KOPT-K1 (cell line): Measurements from ENCODE around the gene RBM25.
A peak's percentile ranks its signal among the peaks of the same experiment; 100 is the strongest.

Source experiments
- H3K27ac ChIP-seq: fragments of 200-600 bp; sonication (generic); 2 replicates; pipeline ENCODE4 v1.5.1; 2016; ENCODE audit warnings: antibody characterized with exemption, mild to moderate bottlenecking, low read depth, low read length; ENCODE audit not compliant: poor library complexity, severe bottlenecking
- H3K36me3 ChIP-seq: fragments of 200-600 bp; sonication (generic); 2 replicates; pipeline ENCODE4 v1.5.1; 2017; ENCODE audit warnings: antibody characterized with exemption, mild to moderate bottlenecking, low read length, moderate library complexity; ENCODE audit not compliant: insufficient read depth
- H3K9me3 ChIP-seq: fragments of 200-600 bp; sonication (generic); 2 replicates; pipeline ENCODE4 v1.5.1; 2017; ENCODE audit warnings: antibody characterized with exemption, low read length, mild to moderate bottlenecking; ENCODE audit not compliant: insufficient read depth, poor library complexity, severe bottlenecking

The RBM25 gene

DNA sequence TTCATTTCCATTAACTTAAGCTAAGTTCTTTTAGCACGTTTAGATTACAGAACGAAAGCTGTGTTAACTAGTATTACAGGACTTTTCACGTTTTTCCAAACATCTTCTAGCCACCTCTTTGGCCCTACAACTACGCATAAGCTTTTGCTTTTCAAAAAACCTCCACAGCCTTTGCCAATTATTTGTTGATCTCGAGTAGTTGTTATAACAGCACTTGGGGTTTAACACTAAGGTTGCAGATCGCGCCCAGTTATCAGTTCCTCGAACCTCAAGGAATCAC, 450 bp upstream of the RBM25 start:
- Histone ChIP-seq H3K9me3 (no peaks in the 10 kb centered on the region), H3K27ac (peak overlapping the region; percentile 87), H3K36me3 (peaks cover 21% of the 10 kb centered on the region)

DNA sequence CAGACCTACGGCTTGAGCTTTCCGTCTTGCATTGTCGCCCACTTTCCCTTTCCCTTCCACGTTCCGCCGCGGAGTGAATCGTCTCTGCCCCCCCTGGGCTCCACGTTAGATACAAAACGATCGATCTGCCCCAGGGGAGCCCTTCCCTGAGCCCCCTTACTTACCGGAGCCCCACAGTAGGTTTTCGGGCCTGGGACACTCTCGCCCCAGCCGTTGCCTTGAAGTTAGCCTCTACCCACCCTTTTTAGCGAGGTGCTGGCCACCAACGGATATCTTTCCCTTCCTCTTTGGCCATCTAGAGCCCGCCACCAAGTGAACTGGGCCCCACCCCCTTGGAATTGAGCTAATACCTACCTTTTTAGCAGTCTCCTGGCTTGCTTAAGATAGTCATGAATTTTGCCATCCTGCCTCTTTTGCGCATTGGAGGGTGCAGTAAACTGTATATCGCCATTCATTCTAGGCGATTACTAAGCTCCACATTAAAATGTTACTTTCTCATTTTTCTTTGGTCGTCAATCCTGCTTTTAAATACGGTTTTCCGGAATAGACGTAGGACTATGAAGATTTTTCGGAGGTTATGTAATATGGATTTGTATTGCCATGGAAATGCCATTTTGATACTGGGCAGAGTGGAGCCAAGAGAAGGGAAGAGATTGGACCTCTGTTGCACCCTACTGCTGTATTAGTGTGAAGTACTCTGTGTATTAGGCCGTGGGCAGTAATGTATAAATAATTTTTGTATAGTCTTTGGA, 764 bp downstream of the RBM25 start:
- Histone ChIP-seq H3K36me3 (peaks cover 33% of the 10 kb centered on the region), H3K27ac (peak overlapping the region; percentile 87), H3K9me3 (no peaks in the 10 kb centered on the region)

DNA sequence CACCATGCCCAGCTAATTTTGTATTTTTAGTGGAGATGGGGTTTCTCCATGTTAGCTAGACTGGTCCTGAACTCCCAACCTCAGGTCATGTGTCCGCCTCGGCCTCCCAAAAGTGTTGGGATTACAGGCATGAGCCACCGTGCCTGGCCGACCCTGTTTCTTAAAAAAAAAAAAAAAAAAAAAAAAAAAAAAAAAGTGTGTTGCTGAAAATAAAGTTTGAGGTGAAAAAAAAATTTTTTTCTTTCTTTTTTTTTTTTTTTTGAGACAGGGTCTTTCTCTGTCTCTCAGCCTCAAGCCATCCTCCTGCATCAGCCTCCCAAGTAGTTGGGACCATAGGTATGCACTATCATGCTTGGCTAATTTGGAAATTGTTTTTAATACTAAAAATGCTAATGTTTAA, 11.3 kb downstream of the RBM25 start:
- H3K9me3 ChIP-seq = no peaks in the 10 kb centered on the region
- H3K27ac ChIP-seq = no peak overlapping the region
- H3K36me3 ChIP-seq = peaks cover 98% of the 10 kb centered on the region

DNA sequence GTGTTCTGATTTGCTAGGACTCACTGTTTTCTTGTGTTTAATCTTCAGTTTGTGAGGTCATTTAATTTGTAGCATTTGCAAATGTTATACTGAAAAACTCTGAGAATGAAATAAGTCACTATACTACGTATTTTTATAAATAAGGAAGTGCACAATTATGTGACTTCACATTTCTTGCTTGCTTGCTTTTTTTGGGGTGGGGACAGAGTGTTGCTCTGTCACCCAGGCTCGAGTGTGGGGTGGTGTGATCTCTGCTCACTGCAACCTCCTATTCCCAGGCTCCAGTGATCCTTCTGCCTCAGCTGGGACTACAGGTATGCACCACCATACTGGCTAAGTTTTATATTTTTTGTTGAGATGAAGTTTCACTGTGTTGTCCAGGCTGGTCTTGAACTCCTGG, 32.7 kb downstream of the RBM25 start:
- Histone ChIP-seq H3K9me3 (no peaks in the 10 kb centered on the region), H3K36me3 (peaks cover 99% of the 10 kb centered on the region), H3K27ac (no peak overlapping the region)

DNA sequence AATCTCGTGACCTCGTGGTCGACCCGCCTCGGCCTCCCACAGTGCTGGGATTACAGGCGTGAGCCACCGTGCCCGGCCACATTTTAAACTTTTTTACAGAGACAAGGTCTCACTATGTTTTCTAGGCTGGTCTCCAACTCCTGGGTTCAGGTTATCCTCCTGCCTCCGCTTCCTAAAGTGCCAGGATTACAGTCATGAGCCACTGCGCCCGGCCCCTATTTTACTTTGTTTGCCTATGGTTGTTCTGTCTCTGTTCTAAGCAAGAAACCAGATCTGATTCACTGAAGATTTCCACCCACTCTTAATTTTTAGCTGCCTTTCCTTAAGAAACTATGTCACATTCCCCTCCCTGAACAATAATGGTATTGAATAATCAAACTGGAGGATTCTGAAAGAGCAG, 39.1 kb downstream of the RBM25 start:
- H3K36me3 ChIP-seq = peaks cover 99% of the 10 kb centered on the region

DNA sequence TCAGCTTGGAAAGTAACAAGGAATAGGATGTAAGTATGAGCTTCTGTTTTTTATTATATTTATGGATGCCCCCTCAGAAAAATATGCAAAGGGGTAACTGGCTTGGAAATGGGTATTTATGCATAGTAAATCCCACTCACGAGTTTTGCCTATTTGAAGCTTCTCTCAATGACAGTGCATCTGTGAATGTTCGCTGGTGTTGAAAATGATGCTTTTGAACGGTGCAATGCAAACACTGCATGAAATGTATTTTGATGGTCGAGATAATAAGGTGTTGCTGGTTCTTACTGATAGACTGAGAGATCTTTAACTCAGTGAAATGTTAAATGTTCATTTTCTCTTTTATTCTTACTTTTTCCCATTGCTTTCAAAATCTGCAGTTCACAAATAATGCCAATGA, 42.0 kb downstream of the RBM25 start:
- Histone ChIP-seq H3K36me3 (peaks cover 99% of the 10 kb centered on the region), H3K9me3 (no peaks in the 10 kb centered on the region), H3K27ac (no peak overlapping the region)

More for the DNA sequence above, 39.1 kb downstream of the RBM25 start:
- H3K27ac ChIP-seq = no peak overlapping the region
- H3K9me3 ChIP-seq = no peaks in the 10 kb centered on the region

DNA sequence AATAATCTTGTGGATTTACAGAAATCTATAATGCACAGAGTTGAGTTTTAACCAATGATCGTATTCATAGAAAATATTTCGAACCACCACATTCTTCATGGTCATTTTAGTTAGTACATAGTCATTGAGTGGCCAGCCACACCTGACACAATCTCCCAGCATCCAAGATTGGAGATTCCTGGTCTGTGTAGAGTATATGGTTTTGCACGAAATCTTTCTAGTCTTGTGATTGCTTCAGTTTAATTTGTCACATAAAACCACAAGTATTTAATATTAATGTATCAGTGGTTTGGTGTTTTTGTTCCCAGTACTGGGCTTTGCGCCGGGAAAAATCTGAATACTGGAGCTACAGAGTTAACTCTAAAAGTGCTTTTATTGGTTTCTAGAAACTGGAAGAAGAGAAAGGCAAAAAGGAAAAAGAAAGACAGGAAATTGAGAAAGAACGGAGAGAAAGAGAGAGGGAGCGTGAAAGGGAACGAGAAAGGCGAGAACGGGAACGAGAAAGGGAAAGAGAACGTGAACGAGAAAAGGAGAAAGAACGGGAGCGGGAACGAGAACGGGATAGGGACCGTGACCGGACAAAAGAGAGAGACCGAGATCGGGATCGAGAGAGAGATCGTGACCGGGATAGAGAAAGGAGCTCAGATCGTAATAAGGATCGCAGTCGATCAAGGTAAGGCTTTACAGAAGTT, 44.6 kb downstream of the RBM25 start:
- no peaks in the 10 kb centered on the region for H3K9me3 ChIP-seq
- no peak overlapping the region for H3K27ac ChIP-seq
- peaks cover 99% of the 10 kb centered on the region for H3K36me3 ChIP-seq

DNA sequence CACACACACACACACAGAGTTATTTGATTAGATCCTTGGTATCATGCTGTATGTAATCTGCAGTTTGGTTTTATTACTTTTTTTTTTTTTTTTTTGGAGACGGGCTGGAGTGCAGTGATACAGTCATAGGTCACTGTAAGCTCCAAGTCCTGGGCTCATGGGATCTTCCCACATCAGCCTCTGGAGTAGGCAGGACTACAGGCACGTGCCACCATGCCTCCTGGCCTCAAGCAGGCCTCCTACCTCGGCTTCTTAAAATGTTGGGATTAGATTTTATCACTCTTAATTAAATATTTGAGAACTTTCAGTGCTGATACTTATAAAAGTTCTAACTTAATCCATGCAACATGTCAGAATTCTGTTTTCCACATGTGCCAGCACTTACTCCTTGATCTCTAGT, 46.7 kb downstream of the RBM25 start:
- peaks cover 98% of the 10 kb centered on the region for H3K36me3 ChIP-seq
- no peaks in the 10 kb centered on the region for H3K9me3 ChIP-seq
- no peak overlapping the region for H3K27ac ChIP-seq

DNA sequence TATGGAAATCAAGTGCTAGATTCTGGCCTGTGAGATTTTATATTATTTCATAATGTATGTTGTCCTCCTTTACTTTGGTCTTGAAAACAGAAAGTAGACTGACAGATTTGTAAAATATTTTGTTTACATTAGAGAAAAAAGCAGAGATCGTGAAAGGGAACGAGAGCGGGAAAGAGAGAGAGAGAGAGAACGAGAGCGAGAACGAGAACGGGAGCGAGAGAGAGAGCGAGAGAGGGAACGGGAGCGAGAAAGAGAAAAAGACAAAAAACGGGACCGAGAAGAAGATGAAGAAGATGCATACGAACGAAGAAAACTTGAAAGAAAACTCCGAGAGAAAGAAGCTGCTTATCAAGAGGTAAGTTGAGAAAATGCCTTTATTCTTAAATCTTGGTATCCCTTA, 47.4 kb downstream of the RBM25 start:
- Histone ChIP-seq H3K9me3 (no peaks in the 10 kb centered on the region), H3K27ac (no peak overlapping the region), H3K36me3 (peaks cover 98% of the 10 kb centered on the region)

DNA sequence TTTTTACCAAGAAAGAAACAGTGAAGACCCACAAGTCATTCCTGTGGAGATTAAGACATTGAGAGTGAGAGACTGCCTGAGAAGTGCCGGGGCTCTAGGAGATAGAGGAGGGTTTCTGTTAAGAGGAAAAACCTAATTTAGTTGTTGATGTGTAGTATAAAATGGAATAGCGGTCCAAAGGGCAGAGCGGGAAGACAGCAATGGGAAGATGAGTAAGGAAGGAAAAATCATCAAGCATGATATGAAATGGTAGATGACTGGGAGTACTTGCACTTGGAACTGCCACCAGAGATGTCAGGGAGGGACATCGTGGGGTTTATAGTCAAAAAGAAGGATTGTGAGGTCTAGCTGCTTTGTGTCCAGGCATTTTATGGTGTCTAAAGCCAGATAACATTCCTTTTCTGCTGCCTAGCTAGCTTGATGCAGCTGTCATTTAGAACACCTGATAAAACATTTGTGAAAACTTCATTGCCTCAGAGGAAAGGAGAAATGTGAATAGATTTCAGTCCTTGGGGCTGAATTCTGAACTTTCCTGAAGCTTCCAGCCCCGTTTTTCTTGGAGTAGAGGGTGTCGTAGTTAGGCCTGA, 57.8 kb downstream of the RBM25 start:
- peaks cover 100% of the 10 kb centered on the region for H3K36me3 ChIP-seq
- no peak overlapping the region for H3K27ac ChIP-seq
- H3K9me3 ChIP-seq = no peaks in the 10 kb centered on the region

DNA sequence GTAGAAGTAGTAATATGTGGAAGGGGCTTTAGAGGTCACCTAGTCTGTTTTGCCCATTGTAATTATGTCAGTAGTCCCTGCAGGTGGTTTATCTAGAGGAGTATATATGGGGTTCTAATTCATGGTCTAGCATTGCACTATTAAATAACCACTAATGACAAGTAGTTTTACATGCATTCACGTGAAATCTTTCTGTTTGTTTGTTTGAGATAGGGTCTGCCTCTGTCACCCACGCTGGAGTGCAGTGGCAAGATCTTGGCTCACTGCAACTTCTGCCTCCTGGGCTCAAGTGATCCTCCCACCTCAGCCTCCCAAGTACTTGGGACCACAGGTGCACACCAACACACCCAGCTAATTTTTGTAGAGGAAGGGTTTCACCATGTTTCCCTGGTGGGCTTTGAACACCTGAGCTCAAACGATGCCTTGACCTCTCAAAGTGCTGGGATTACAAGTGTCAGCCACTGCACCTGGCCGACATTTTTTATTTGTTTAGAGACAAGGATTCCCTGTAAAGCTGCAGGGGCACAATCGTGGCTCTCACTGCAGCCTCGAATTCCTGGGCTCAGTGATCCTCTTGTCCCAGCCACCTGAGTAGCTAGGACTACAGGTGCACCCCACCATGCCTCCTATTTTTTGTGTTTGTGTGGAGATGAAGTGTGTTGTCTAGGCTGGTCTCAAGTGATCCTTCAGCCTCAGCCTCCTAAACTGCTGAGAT, 66.0 kb downstream of the RBM25 start:
- H3K9me3 ChIP-seq = no peaks in the 10 kb centered on the region
- no peak overlapping the region for H3K27ac ChIP-seq
- H3K36me3 ChIP-seq = peaks cover 75% of the 10 kb centered on the region

DNA sequence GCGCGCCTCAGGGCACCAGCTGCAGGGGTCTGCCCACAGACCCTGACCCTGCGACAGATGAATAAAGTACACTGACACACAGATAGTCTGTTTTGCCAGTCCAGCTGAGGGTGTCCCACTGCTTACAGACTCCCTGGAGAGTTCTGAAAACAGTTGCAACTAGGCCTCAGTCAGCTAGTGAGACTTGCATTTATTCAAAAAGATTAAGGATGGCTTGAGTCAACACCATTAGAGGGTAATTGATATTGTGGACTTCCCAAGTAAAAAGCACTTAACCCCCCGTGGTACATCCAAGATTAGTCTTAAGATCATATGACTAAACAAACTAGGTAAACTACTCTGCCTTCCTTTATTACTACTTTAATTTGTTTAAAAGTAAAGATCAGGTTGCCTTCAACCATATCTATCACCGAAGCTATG, 66.8 kb downstream of the RBM25 start:
- H3K9me3 ChIP-seq = no peaks in the 10 kb centered on the region
- no peak overlapping the region for H3K27ac ChIP-seq
- H3K36me3 ChIP-seq = peaks cover 67% of the 10 kb centered on the region

DNA sequence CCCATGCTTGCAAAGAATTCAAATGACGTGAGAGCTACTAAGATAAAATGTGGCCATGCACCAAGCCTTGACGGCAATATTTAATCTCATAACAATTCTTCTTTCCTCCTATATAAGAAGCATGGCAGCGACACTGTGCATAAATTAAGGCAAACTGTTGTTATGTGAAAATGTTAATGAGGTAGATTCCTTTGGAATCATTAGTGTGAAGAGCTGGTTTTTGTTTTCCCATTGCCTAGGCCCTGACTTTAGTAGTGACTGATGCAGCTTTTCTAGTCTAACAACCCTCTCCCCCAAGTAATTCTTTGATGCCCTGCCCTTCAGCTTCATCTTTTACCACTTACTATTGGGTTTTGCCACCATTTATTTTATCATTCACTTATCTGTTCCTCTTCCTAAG, 67.4 kb downstream of the RBM25 start:
- no peaks in the 10 kb centered on the region for H3K9me3 ChIP-seq
- peaks cover 61% of the 10 kb centered on the region for H3K36me3 ChIP-seq
- no peak overlapping the region for H3K27ac ChIP-seq

DNA sequence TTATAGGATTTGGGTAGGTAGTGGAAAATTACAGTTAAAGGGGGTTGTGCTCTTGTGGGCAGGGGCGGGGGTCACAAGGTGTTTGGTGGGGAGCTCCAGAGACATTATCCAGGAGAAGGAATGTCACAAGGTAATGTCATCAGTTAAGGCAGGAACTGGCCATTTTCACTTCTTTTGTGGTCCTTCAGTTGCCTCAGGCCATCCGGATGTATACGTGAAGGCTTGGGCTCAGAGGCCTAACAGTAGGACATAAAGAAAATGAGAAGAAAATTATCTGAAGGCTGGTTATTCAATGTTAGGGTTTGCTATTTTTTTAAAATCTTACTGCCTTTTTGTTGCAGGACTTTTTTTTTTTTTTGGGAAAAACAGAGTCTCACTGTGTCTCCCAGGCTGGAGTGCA, 75.5 kb downstream of the RBM25 start:
- Histone ChIP-seq H3K9me3 (no peaks in the 10 kb centered on the region), H3K27ac (no peak overlapping the region), H3K36me3 (no peaks in the 10 kb centered on the region)

DNA sequence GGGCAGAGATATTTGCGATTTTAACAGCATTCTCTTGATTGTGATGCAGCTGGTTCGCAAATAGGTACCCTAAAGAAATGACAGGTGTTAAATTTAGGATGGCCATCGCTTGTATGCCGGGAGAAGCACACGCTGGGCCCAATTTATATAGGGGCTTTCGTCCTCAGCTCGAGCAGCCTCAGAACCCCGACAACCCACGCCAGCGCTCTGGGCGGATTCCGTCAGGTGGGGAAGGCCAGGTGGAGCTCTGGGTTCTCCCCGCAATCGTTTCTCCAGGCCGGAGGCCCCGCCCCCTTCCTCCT, 77.7 kb downstream of the RBM25 start:
- H3K36me3 ChIP-seq = no peaks in the 10 kb centered on the region
- no peaks in the 10 kb centered on the region for H3K9me3 ChIP-seq
- peak overlapping the region; percentile 65 for H3K27ac ChIP-seq
